Parathyroid adenoma (tissue), 2 donors: Measurements from ENCODE around the gene ANO5.

Experiments used
- H2AFZ ChIP-seq: fragments of 300-600 bp; sonication (generic); one replicate; pipeline ENCODE4 v1.7.0; 2017; ENCODE audit warnings: antibody characterized with exemption, mild to moderate bottlenecking
- H3K27ac ChIP-seq: fragments of 300-600 bp; sonication (generic); one replicate; pipeline ENCODE4 v1.7.0; 2017
- H3K27me3 ChIP-seq: fragments of 300-600 bp; sonication (generic); one replicate; pipeline ENCODE4 v1.7.0; 2017; ENCODE audit warnings: low read length; ENCODE audit not compliant: control insufficient read depth, insufficient read depth
- H3K36me3 ChIP-seq: fragments of 300-600 bp; sonication (generic); one replicate; pipeline ENCODE4 v1.7.0; 2017; ENCODE audit warnings: low read length; ENCODE audit not compliant: control insufficient read depth, insufficient read depth
- H3K4me1 ChIP-seq: fragments of 300-600 bp; sonication (generic); one replicate; pipeline ENCODE4 v1.7.0; 2017; ENCODE audit warnings: control low read depth
- H3K4me2 ChIP-seq: fragments of 300-600 bp; sonication (generic); one replicate; pipeline ENCODE4 v1.7.0; 2017; ENCODE audit warnings: low read length
- H3K4me3 ChIP-seq: fragments of 300-600 bp; sonication (generic); one replicate; pipeline ENCODE4 v1.7.0; 2017; ENCODE audit warnings: low read depth, low read length
- H3K79me2 ChIP-seq: fragments of 300-600 bp; sonication (generic); one replicate; pipeline ENCODE4 v1.7.0; 2017; ENCODE audit warnings: control low read depth
- H3K9ac ChIP-seq: fragments of 300-600 bp; sonication (generic); one replicate; pipeline ENCODE4 v1.7.0; 2017; ENCODE audit warnings: mild to moderate bottlenecking
- H3K9me3 ChIP-seq: fragments of 300-600 bp; sonication (generic); one replicate; pipeline ENCODE4 v1.7.0; 2017; ENCODE audit warnings: low read length; ENCODE audit not compliant: control insufficient read depth
- CTCF ChIP-seq: fragments of 300-600 bp; sonication (generic); IDR thresholded peaks from one replicate; pipeline ENCODE4 v1.7.0; 2017; ENCODE audit warnings: antibody characterized with exemption, mild to moderate bottlenecking
- donor health status: primary hyperparathyroidism.

ANO5 gene

GRCh38 chr11:22208151-22208858 lies 15.4 kb downstream of the ANO5 start:
- H3K4me3 ChIP-seq: no peak overlapping the region
- no peaks in the 10 kb centered on the region for H3K79me2 ChIP-seq
- H3K4me2 ChIP-seq: no peak overlapping the region
- no peaks in the 10 kb centered on the region for H3K36me3 ChIP-seq
- H3K27me3 ChIP-seq: no peaks in the 10 kb centered on the region
- no peaks in the 10 kb centered on the region for H3K9me3 ChIP-seq
- TF ChIP-seq CTCF: no peak
- H2AFZ ChIP-seq: no peak overlapping the region
- no peak overlapping the region for H3K27ac ChIP-seq
- H3K9ac ChIP-seq: no peak overlapping the region
- H3K4me1 ChIP-seq: no peaks in the 10 kb centered on the region

- Histone ChIP-seq H3K27me3 (no peaks in the 10 kb centered on the region), H3K9ac (no peak overlapping the region), H2AFZ (no peak overlapping the region), H3K4me2 (no peak overlapping the region), H3K36me3 (no peaks in the 10 kb centered on the region), H3K79me2 (no peaks in the 10 kb centered on the region), H3K4me1 (no peaks in the 10 kb centered on the region), H3K27ac (no peak overlapping the region), H3K4me3 (no peak overlapping the region), H3K9me3 (no peaks in the 10 kb centered on the region)
- TF ChIP-seq CTCF: no peak
These were observed 24.1 kb downstream of the ANO5 start for GRCh38 chr11:22216940-22217339.

- Histone ChIP-seq H3K27me3 (no peaks in the 10 kb centered on the region), H3K9me3 (no peaks in the 10 kb centered on the region), H3K4me3 (no peak overlapping the region), H3K9ac (no peak overlapping the region), H3K79me2 (no peaks in the 10 kb centered on the region), H2AFZ (no peak overlapping the region), H3K27ac (no peak overlapping the region), H3K36me3 (no peaks in the 10 kb centered on the region), H3K4me2 (no peak overlapping the region), H3K4me1 (no peaks in the 10 kb centered on the region)
- TF ChIP-seq CTCF: no peak
These were observed 28.3 kb downstream of the ANO5 start for GRCh38 chr11:22221143-22221542.

- Histone ChIP-seq H3K4me2 (no peak overlapping the region), H3K27ac (no peak overlapping the region), H2AFZ (no peak overlapping the region), H3K9me3 (no peaks in the 10 kb centered on the region), H3K4me1 (no peaks in the 10 kb centered on the region), H3K4me3 (no peak overlapping the region), H3K27me3 (no peaks in the 10 kb centered on the region), H3K79me2 (no peaks in the 10 kb centered on the region), H3K36me3 (no peaks in the 10 kb centered on the region), H3K9ac (no peak overlapping the region)
- TF ChIP-seq CTCF: no peak
These were observed 32.3 kb downstream of the ANO5 start for GRCh38 chr11:22225190-22225589.

GRCh38 chr11:22234743-22235142 lies 41.9 kb downstream of the ANO5 start:
- H3K36me3 ChIP-seq: no peaks in the 10 kb centered on the region
- no peak for TF ChIP-seq CTCF
- H3K9ac ChIP-seq: no peak overlapping the region
- no peak overlapping the region for H2AFZ ChIP-seq
- H3K79me2 ChIP-seq: no peaks in the 10 kb centered on the region
- no peaks in the 10 kb centered on the region for H3K27me3 ChIP-seq
- no peak overlapping the region for H3K4me3 ChIP-seq
- H3K27ac ChIP-seq: no peak overlapping the region
- H3K4me1 ChIP-seq: no peaks in the 10 kb centered on the region
- no peak overlapping the region for H3K4me2 ChIP-seq
- H3K9me3 ChIP-seq: no peaks in the 10 kb centered on the region
